HepG2 (cell line): Measurements from ENCODE around the gene AMER2. TPM values are rescaled to one million over a fixed set of nuclear protein-coding genes. Genes with fewer than 3 reads are reported as not detected.
A peak's percentile ranks its signal among the peaks of the same experiment; 100 is the strongest.

Experiments
- ATAC-seq: fragments of 200-7000 bp; cut with Tn5 transposase; 3 replicates; pipeline ENCODE4 v1.9.1; 2020; ENCODE audit warnings: mild to moderate bottlenecking, moderate library complexity
- BruUV-seq: library from RNA; stranded (reverse); fragments of 400-500 nt; replicated peaks from 2 replicates; lab custom pipeline; 2021; lab: Mats Ljungman, UMichigan
- CTCF ChIA-PET: fragments of 300-600 bp; formaldehyde crosslinking; extraction: SDS; loops from one replicate; lab custom pipeline; 2021; ENCODE audit warnings: low total read pairs, inconsistent platforms, low intra/inter-chr PET ratio; lab: Yijun Ruan, JAX
- POLR2A ChIA-PET: fragments of 350-600 bp; sonication (Branson Sonifier 250); formaldehyde crosslinking; loops from one replicate; lab custom pipeline; 2020; ENCODE audit warnings: antibody characterized with exemption, inconsistent platforms; lab: Yijun Ruan, JAX
- DNase-seq: peaks from one replicate; pipeline ENCODE4 v3.0.0-alpha.2; 2015; ENCODE audit warnings: low spot score
- FAIRE-seq: peaks from 3 replicates; lab custom pipeline; 2011; peaks lifted over from hg19 to GRCh38; lab: Jason Lieb, UNC
- H2AFZ ChIP-seq: one replicate; pipeline ENCODE4 v1.6.1; 2011; ENCODE audit warnings: low read length, inconsistent platforms
- H3K27ac ChIP-seq: fragments of 300-600 bp; 3 replicates; pipeline ENCODE4 v1.8.0; 2011; ENCODE audit warnings: mixed run types, mild to moderate bottlenecking, mixed read lengths, low read length, inconsistent platforms; ENCODE audit not compliant: insufficient read depth; ENCODE audit errors: extremely low read length
- H3K27me3 ChIP-seq, 2 experiments: fragments of 200-600 bp in 1 of 2; 2 replicates in 1 of 2; 3 replicates in 1 of 2; pipeline versions ENCODE4 v1.6.0 to v1.8.0; 2011; ENCODE audit warnings: low read length in 2 of 2, mild to moderate bottlenecking in 2 of 2, moderate library complexity in 2 of 2, inconsistent platforms in 1 of 2; ENCODE audit not compliant: insufficient read depth in 2 of 2, control insufficient read depth in 1 of 2
- H3K36me3 ChIP-seq, 2 experiments: fragments of 200-600 bp in 1 of 2; replicated peaks in 1 of 2; 2 replicates in 1 of 2; 3 replicates in 1 of 2; pipeline versions ENCODE4 v1.5.1 to v1.8.0; 2011; ENCODE audit warnings: low read length in 2 of 2, inconsistent platforms in 1 of 2; ENCODE audit not compliant: insufficient read depth in 2 of 2, control insufficient read depth in 1 of 2
- H3K4me1 ChIP-seq: 2 replicates; pipeline ENCODE4 v1.5.1; 2012; ENCODE audit warnings: low read length, inconsistent platforms; ENCODE audit not compliant: insufficient read depth
- H3K4me2 ChIP-seq: 2 replicates; pipeline ENCODE4 v1.6.0; 2011; ENCODE audit warnings: low read depth, low read length, inconsistent platforms
- H3K4me3 ChIP-seq, 3 experiments: fragments of 200-600 bp in 1 of 3; sonication (generic), shearing (Covaris generic) in 1 of 3; replicated peaks in 1 of 3; 2 replicates each; pipeline ENCODE4 v1.5.1; 2011 to 2016; ENCODE audit warnings: low read length in 3 of 3, inconsistent platforms in 2 of 3, low read depth in 2 of 3, mild to moderate bottlenecking in 2 of 3, control low read depth in 1 of 3, mixed read lengths in 1 of 3; ENCODE audit not compliant: insufficient read depth in 1 of 3
- H3K79me2 ChIP-seq: one replicate; pipeline ENCODE4 v1.6.1; 2011; ENCODE audit warnings: low read length, inconsistent platforms; ENCODE audit not compliant: insufficient read depth
- H3K9ac ChIP-seq: 2 replicates; pipeline ENCODE4 v1.6.0; 2011; ENCODE audit warnings: mild to moderate bottlenecking, low read depth, low read length, inconsistent platforms; ENCODE audit not compliant: insufficient read depth
- H3K9me3 ChIP-seq: 2 replicates; pipeline ENCODE4 v1.5.1; 2012; ENCODE audit warnings: mild to moderate bottlenecking, low read length
- H4K20me1 ChIP-seq: 2 replicates; pipeline ENCODE4 v1.6.0; 2011; ENCODE audit warnings: inconsistent platforms, mild to moderate bottlenecking, low read length, moderate library complexity; ENCODE audit not compliant: insufficient read depth
- BCL6 ChIP-seq: IDR thresholded peaks from 2 replicates; pipeline ENCODE4 v1.6.1; 2016; ENCODE audit warnings: missing genetic modification reagents, missing compliant biosample characterization
- CEBPB ChIP-seq: IDR thresholded peaks from 2 replicates; pipeline ENCODE4 v1.6.1; 2011; ENCODE audit warnings: low read depth, low read length, improper control_type of control experiment, borderline replicate concordance
- POLR2A ChIP-seq, 2 experiments: IDR thresholded peaks; 2 replicates each; pipeline ENCODE4 v1.6.1; 2011; ENCODE audit warnings: low read depth in 2 of 2, low read length in 2 of 2, mild to moderate bottlenecking in 1 of 2, moderate library complexity in 1 of 2; ENCODE audit not compliant: insufficient read depth in 1 of 2
- ZC3H4 ChIP-seq: sonication (generic); formaldehyde crosslinking; IDR thresholded peaks from 2 replicates; pipeline ENCODE4 v1.4.0; 2020; ENCODE audit warnings: missing genetic modification reagents, borderline replicate concordance
- ZKSCAN8 ChIP-seq: IDR thresholded peaks from 2 replicates; pipeline ENCODE4 v1.6.1; 2016; ENCODE audit warnings: borderline replicate concordance, missing genetic modification reagents, missing compliant biosample characterization
- ZNF383 ChIP-seq: sonication (generic); formaldehyde crosslinking; IDR thresholded peaks from 2 replicates; pipeline ENCODE4 v1.4.0; 2020; ENCODE audit warnings: missing genetic modification reagents, mild to moderate bottlenecking, borderline replicate concordance
- ZNF670 ChIP-seq: sonication (generic); formaldehyde crosslinking; IDR thresholded peaks from 2 replicates; pipeline ENCODE4 v1.8.0; 2022; ENCODE audit warnings: mild to moderate bottlenecking, missing genetic modification reagents, borderline replicate concordance
- ZNF775 ChIP-seq: sonication (generic); formaldehyde crosslinking; IDR thresholded peaks from 2 replicates; pipeline ENCODE4 v1.4.0; 2020; ENCODE audit warnings: missing genetic modification reagents, mild to moderate bottlenecking, moderate library complexity, borderline replicate concordance
- WGBS: methylation state at CpG from one replicate; pipeline ENCODE4 v1.1.6; 2017; ENCODE audit warnings: low lambda C conversion rate; 5-methylcytosine and 5-hydroxymethylcytosine counted together
- in situ Hi-C: cut with HindIII; loops from 2 replicates; pipeline ENCODE4 v1.10.0; 2017; ENCODE audit warnings: low pct_unique_long_range_greater_than_20kb; ENCODE audit not compliant: extremely low pct_ligation_motif_present
- intact Hi-C: fragments of 100-400 bp; cut with micrococcal nuclease; formaldehyde crosslinking; loops from one replicate; pipeline ENCODE4 v1.10.0; 2022; ENCODE audit not compliant: unreplicated experiment
- polyA plus RNA-seq, 8 experiments: library from polyadenylated mRNA; depleted of rRNA in 3 of 8; stranded (reverse) in 7 of 8; unstranded in 1 of 8; fragments of >200 nt; fragmentation: Illumina TruSeq in 4 of 8; extraction: Trizol in 4 of 8; gene quantifications; 2 replicates each; pipeline versions ENCODE4 v1.2.1 to v1.2.3, GENCODE V29; 2011 to 2016; ENCODE audit warnings: low read depth in 4 of 8, missing spikeins in 1 of 8, mixed read lengths in 1 of 8; ENCODE audit not compliant: insufficient read depth in 1 of 8
- total RNA-seq, 5 experiments: library from RNA; depleted of rRNA; stranded (reverse); fragments of >200 nt; fragmentation: Illumina TruSeq; extraction: Trizol; gene quantifications; 2 replicates each; pipeline ENCODE4 v1.2.3, GENCODE V29; 2016; ENCODE audit warnings: low read depth in 1 of 5
- TF ChIP-seq, protein P1 (sequence below): sonication (generic); formaldehyde crosslinking; IDR thresholded peaks from 2 replicates; pipeline ENCODE4 v1.4.0; 2020; ENCODE audit warnings: missing genetic modification reagents, borderline replicate concordance
- TF ChIP-seq, protein P2 (sequence below): sonication (generic); formaldehyde crosslinking; IDR thresholded peaks from 2 replicates; pipeline ENCODE4 v1.5.1; 2020; ENCODE audit warnings: missing genetic modification reagents, mild to moderate bottlenecking, borderline replicate concordance

Gene AMER2
- total and polyA plus RNA-seq, 2 of the 13 experiments (the other 11 are each of a cell fraction or from before 2014, with no cell fraction given), result not detected

DNA sequence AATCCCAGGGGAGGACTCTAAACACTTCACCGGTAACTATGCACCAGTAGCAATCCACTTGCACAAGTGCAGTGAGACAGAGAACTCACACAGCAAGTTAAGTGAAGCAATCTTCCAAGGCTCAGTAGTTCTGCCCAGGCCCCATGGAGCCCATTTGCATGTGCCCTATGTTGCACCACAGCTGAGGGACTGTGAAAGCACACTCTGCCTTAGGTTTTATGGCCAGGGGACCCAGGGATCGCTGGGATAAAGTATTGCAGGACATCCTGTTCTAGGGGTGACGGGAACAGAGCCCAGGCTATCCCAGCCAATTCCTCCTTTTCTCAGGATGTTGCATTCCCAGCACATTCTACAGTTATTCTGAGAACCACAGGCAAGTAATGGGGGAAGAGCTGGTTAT lies 6.0 kb upstream of the AMER2 start:
- DNase-seq (no peak), ATAC-seq (no peak), FAIRE-seq (no peak)
- Histone ChIP-seq H3K4me1 (no peaks in the 10 kb centered on the region), H3K36me3 (no peaks in the 10 kb centered on the region), H4K20me1 (no peaks in the 10 kb centered on the region), H3K9ac (no peak overlapping the region), H3K79me2 (no peaks in the 10 kb centered on the region), H3K27ac (no peak overlapping the region), H3K4me2 (no peak overlapping the region), H3K27me3 (peaks cover 0 to 1% of the 10 kb centered on the region in 2 experiments; a peak in 2 of 5 replicates), H3K9me3 (no peaks in the 10 kb centered on the region), H2AFZ (no peak overlapping the region), H3K4me3 (no peak overlapping the region)
- no CpG with 5 or more reads among the region's 3 CpGs for whole genome bisulfite sequencing
- TF ChIP-seq CEBPB, result 0 out of 2 replicates have a peak, but pooled peaks have one; percentile 1
- no peak for TF ChIP-seq BCL6
- in situ Hi-C loops, result no loop called here
- POLR2A ChIA-PET, result no interaction called here
- no TSS peak for BruUV-seq
- CTCF ChIA-PET, result no interaction called here
- intact Hi-C loops, result no loop called here

DNA sequence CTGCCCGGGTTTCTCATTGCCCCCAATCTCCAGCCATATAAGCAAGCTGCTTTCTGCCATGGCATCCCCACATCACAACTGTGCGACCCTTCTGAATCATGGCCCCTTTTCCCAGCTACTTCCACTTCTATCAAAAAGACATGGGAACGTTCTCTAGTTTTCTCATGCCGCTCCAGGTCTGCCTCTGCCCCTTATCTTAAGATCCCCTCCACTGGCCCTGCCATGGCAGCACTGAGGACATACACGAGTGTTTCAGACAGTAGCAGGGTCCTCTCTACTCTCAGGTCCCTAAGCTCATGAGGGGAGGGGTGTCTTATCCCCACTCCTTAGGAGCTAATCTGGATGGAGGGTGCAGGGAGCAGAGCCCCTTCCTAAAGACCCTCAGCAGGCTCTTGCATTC lies 5.5 kb upstream of the AMER2 start:
- intact Hi-C loops, result no loop called here
- TF ChIP-seq ZNF383 (no peak), ZC3H4 (CRISPR knock-in tag) (no peak), POLR2A (IDR thresholded peaks at IDR 0.05; ENCODE audit: insufficient read depth in 1 of 2, low read depth in 2 of 2, low read length in 2 of 2) (no peak), ZKSCAN8 (CRISPR knock-in tag) (no peak), ZNF670 (no peak), ZNF775 (no peak)
- TF ChIP-seq, protein P1, sequence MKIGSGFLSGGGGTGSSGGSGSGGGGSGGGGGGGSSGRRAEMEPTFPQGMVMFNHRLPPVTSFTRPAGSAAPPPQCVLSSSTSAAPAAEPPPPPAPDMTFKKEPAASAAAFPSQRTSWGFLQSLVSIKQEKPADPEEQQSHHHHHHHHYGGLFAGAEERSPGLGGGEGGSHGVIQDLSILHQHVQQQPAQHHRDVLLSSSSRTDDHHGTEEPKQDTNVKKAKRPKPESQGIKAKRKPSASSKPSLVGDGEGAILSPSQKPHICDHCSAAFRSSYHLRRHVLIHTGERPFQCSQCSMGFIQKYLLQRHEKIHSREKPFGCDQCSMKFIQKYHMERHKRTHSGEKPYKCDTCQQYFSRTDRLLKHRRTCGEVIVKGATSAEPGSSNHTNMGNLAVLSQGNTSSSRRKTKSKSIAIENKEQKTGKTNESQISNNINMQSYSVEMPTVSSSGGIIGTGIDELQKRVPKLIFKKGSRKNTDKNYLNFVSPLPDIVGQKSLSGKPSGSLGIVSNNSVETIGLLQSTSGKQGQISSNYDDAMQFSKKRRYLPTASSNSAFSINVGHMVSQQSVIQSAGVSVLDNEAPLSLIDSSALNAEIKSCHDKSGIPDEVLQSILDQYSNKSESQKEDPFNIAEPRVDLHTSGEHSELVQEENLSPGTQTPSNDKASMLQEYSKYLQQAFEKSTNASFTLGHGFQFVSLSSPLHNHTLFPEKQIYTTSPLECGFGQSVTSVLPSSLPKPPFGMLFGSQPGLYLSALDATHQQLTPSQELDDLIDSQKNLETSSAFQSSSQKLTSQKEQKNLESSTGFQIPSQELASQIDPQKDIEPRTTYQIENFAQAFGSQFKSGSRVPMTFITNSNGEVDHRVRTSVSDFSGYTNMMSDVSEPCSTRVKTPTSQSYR (CRISPR knock-in tag), result no peak
- TF ChIP-seq, protein P2, sequence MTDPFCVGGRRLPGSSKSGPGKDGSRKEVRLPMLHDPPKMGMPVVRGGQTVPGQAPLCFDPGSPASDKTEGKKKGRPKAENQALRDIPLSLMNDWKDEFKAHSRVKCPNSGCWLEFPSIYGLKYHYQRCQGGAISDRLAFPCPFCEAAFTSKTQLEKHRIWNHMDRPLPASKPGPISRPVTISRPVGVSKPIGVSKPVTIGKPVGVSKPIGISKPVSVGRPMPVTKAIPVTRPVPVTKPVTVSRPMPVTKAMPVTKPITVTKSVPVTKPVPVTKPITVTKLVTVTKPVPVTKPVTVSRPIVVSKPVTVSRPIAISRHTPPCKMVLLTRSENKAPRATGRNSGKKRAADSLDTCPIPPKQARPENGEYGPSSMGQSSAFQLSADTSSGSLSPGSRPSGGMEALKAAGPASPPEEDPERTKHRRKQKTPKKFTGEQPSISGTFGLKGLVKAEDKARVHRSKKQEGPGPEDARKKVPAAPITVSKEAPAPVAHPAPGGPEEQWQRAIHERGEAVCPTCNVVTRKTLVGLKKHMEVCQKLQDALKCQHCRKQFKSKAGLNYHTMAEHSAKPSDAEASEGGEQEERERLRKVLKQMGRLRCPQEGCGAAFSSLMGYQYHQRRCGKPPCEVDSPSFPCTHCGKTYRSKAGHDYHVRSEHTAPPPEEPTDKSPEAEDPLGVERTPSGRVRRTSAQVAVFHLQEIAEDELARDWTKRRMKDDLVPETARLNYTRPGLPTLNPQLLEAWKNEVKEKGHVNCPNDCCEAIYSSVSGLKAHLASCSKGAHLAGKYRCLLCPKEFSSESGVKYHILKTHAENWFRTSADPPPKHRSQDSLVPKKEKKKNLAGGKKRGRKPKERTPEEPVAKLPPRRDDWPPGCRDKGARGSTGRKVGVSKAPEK (CRISPR knock-in tag), result no peak
- H3K79me2 ChIP-seq, result no peaks in the 10 kb centered on the region
- H3K4me2 ChIP-seq, result no peak overlapping the region
- H3K27me3 ChIP-seq, result peaks cover 0 to 1% of the 10 kb centered on the region in 2 experiments; a peak in 2 of 5 replicates
- ATAC-seq (no peak), DNase-seq (no peak), FAIRE-seq (no peak)
- ChIA-PET CTCF (no interaction called here), POLR2A (no interaction called here)
- no peak overlapping the region for H3K27ac ChIP-seq
- H3K9me3 ChIP-seq, result no peaks in the 10 kb centered on the region
- BruUV-seq, result no TSS peak
- no peak overlapping the region for H2AFZ ChIP-seq
- H3K4me1 ChIP-seq, result no peaks in the 10 kb centered on the region
- H3K9ac ChIP-seq, result no peak overlapping the region
- H3K4me3 ChIP-seq, result no peak overlapping the region
- H3K36me3 ChIP-seq, result no peaks in the 10 kb centered on the region
- H4K20me1 ChIP-seq, result no peaks in the 10 kb centered on the region
- WGBS, result 2% methylated on average over 5 of the region's 5 CpGs
- in situ Hi-C loops, result no loop called here
